IMR-90 (cell line): Measurements from ENCODE around the gene MRTFA.

Experiments used
- CEBPB ChIP-seq: IDR thresholded peaks from 2 replicates; pipeline ENCODE4 v1.6.1; 2012; ENCODE audit warnings: low read depth, low read length, improper control_type of control experiment
- FOS ChIP-seq: fragments of 150-350 bp; IDR thresholded peaks from 2 replicates; pipeline ENCODE4 v1.6.1; 2016; ENCODE audit warnings: low read depth, low read length
- MAFK ChIP-seq: IDR thresholded peaks from 2 replicates; pipeline ENCODE4 v1.6.1; 2012; ENCODE audit warnings: low read depth, low read length, improper control_type of control experiment
- MAZ ChIP-seq: IDR thresholded peaks from 2 replicates; pipeline ENCODE4 v1.6.1; 2012; ENCODE audit warnings: low read depth, mild to moderate bottlenecking, low read length, improper control_type of control experiment, moderate library complexity, borderline replicate concordance
- NFE2L2 ChIP-seq: fragments of 150-350 bp; IDR thresholded peaks from 2 replicates; pipeline ENCODE4 v1.6.1; 2016; ENCODE audit warnings: low read depth, mild to moderate bottlenecking, low read length
- POLR2A ChIP-seq: IDR thresholded peaks from 2 replicates; pipeline ENCODE4 v1.6.1; 2012; ENCODE audit warnings: mild to moderate bottlenecking, low read depth, low read length
- RAD21 ChIP-seq: IDR thresholded peaks from 2 replicates; pipeline ENCODE4 v1.6.1; 2012; ENCODE audit warnings: low read length, improper control_type of control experiment
- RCOR1 ChIP-seq: IDR thresholded peaks from 2 replicates; pipeline ENCODE4 v1.6.1; 2012; ENCODE audit warnings: mild to moderate bottlenecking, low read length, improper control_type of control experiment; ENCODE audit not compliant: insufficient replicate concordance
- SMC3 ChIP-seq: fragments of 150-350 bp; IDR thresholded peaks from 2 replicates; pipeline ENCODE4 v1.6.1; 2016; ENCODE audit warnings: low read depth, mild to moderate bottlenecking, antibody characterized with exemption, low read length, moderate library complexity
- TF ChIP-seq, protein P1 (sequence below): fragments of 150-350 bp; IDR thresholded peaks from 2 replicates; pipeline ENCODE4 v1.6.1; 2016; ENCODE audit warnings: low read depth, mild to moderate bottlenecking, low read length, moderate library complexity, borderline replicate concordance
- TF ChIP-seq, protein P2 (sequence below): conservative IDR thresholded peaks from 2 replicates; pipeline ENCODE4 v1.5.1; 2012; ENCODE audit warnings: mild to moderate bottlenecking, low read depth, low read length, improper control_type of control experiment
- TF ChIP-seq, protein P3 (sequence below): fragments of 150-350 bp; IDR thresholded peaks from 2 replicates; pipeline ENCODE4 v1.6.1; 2017; ENCODE audit warnings: mild to moderate bottlenecking, antibody characterized with exemption, low read length, low read depth

DNA sequence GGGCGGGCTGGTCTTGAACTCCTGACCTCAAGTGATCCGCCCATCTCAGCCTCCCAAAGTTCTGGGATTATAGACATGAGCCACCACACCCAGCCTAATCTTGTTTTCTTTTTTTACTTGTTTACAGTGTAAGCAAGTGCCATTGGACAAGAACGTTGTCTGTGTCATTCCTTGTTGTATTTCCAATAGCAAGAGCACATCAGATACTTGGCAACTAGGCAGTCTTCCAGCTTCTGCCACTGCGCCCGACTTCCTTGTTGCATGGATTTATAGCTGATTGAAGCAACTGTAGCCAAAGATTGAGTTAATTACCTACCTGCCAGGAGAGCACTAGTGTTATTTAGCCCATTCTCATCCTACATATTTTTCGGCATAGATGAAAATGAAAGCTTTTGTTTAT, 269.2 kb downstream of the MRTFA start:
- TF ChIP-seq POLR2A, result no peak
- TF ChIP-seq, protein P1, sequence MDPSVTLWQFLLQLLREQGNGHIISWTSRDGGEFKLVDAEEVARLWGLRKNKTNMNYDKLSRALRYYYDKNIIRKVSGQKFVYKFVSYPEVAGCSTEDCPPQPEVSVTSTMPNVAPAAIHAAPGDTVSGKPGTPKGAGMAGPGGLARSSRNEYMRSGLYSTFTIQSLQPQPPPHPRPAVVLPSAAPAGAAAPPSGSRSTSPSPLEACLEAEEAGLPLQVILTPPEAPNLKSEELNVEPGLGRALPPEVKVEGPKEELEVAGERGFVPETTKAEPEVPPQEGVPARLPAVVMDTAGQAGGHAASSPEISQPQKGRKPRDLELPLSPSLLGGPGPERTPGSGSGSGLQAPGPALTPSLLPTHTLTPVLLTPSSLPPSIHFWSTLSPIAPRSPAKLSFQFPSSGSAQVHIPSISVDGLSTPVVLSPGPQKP, result no peak
- TF ChIP-seq NFE2L2, result no peak
- no peak for TF ChIP-seq MAFK
- TF ChIP-seq, protein P2, sequence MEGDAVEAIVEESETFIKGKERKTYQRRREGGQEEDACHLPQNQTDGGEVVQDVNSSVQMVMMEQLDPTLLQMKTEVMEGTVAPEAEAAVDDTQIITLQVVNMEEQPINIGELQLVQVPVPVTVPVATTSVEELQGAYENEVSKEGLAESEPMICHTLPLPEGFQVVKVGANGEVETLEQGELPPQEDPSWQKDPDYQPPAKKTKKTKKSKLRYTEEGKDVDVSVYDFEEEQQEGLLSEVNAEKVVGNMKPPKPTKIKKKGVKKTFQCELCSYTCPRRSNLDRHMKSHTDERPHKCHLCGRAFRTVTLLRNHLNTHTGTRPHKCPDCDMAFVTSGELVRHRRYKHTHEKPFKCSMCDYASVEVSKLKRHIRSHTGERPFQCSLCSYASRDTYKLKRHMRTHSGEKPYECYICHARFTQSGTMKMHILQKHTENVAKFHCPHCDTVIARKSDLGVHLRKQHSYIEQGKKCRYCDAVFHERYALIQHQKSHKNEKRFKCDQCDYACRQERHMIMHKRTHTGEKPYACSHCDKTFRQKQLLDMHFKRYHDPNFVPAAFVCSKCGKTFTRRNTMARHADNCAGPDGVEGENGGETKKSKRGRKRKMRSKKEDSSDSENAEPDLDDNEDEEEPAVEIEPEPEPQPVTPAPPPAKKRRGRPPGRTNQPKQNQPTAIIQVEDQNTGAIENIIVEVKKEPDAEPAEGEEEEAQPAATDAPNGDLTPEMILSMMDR, result no peak
- TF ChIP-seq, protein P3, sequence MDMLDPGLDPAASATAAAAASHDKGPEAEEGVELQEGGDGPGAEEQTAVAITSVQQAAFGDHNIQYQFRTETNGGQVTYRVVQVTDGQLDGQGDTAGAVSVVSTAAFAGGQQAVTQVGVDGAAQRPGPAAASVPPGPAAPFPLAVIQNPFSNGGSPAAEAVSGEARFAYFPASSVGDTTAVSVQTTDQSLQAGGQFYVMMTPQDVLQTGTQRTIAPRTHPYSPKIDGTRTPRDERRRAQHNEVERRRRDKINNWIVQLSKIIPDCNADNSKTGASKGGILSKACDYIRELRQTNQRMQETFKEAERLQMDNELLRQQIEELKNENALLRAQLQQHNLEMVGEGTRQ, result no peak
- no peak for TF ChIP-seq RAD21
- TF ChIP-seq CEBPB, result no peak
- TF ChIP-seq RCOR1, result no peak
- TF ChIP-seq MAZ, result no peak
- TF ChIP-seq SMC3, result no peak
- TF ChIP-seq FOS, result no peak
